Measurements from ENCODE around the gene PSORS1C2. TPM values are rescaled to one million over a fixed set of nuclear protein-coding genes. Genes with fewer than 3 reads are reported as not detected.

PSORS1C2 gene
- total RNA-seq, 1 donor = not detected

- no peak for TF ChIP-seq CTCF (IDR thresholded peaks at IDR 0.05; ENCODE audit: insufficient read depth, low read length)
- H3K4me3 ChIP-seq (ENCODE audit: low read depth, low read length) = no peak overlapping the region
- DNase-seq (ENCODE audit: low read depth) = no peak
These were observed 47.2 kb downstream of the PSORS1C2 start for GRCh38 chr6:31091680-31092079.

GRCh38 chr6:31090973-31091364 is 47.9 kb downstream of the PSORS1C2 start:
- no peak for TF ChIP-seq CTCF (IDR thresholded peaks at IDR 0.05; ENCODE audit: insufficient read depth, low read length)
- no peak overlapping the region for H3K4me3 ChIP-seq (ENCODE audit: low read depth, low read length)
- no peak for DNase-seq (ENCODE audit: low read depth)

GRCh38 chr6:31090275-31090972 is 48.4 kb downstream of the PSORS1C2 start:
- DNase-seq (ENCODE audit: low read depth) = no peak
- no peak for TF ChIP-seq CTCF (IDR thresholded peaks at IDR 0.05; ENCODE audit: insufficient read depth, low read length)
- no peak overlapping the region for H3K4me3 ChIP-seq (ENCODE audit: low read depth, low read length)

Small RNA genes within 50 kb of the gene (small RNA-seq; reads per million reads assigned to genes)
- gene POLR2LP1 = not detected

Other genes with a start within 250 kb of the PSORS1C2 start
- 3.8 and 12.7 TPM in 2 replicates for gene GTF2H4, start 230.9 kb downstream of the PSORS1C2 start, total RNA-seq (ENCODE audit: low replicate concordance)
- gene VARS2, start 224.8 kb downstream of the PSORS1C2 start, total RNA-seq (ENCODE audit: low replicate concordance) = 15.6 and 18.5 TPM in 2 replicates
- gene SFTA2, start 206.9 kb downstream of the PSORS1C2 start, total RNA-seq (ENCODE audit: low replicate concordance) = not detected in 2 replicates
- under 0.01 TPM in 1 of 2 replicates, not detected in the other for gene MUCL3, start 198.1 kb downstream of the PSORS1C2 start, total RNA-seq (ENCODE audit: low replicate concordance)
- not detected in 2 replicates for gene MUC21, start 155.3 kb downstream of the PSORS1C2 start, total RNA-seq (ENCODE audit: low replicate concordance)
- not detected in 2 replicates for gene MUC22, start 128.6 kb downstream of the PSORS1C2 start, total RNA-seq (ENCODE audit: low replicate concordance)
- not detected in 2 replicates for gene C6orf15, start 26.5 kb downstream of the PSORS1C2 start, total RNA-seq (ENCODE audit: low replicate concordance)
- 1.2 and 7.0 TPM in 2 replicates for gene PSORS1C1, start 24.3 kb downstream of the PSORS1C2 start, total RNA-seq (ENCODE audit: low replicate concordance)
- not detected in 2 replicates for gene CDSN, start 18.6 kb downstream of the PSORS1C2 start, total RNA-seq (ENCODE audit: low replicate concordance)
- gene CCHCR1, start 18.7 kb upstream of the PSORS1C2 start, total RNA-seq (ENCODE audit: low replicate concordance) = 21.1 and 42.0 TPM in 2 replicates
- 4.2 and 46.3 TPM in 2 replicates for gene TCF19, start 19.5 kb upstream of the PSORS1C2 start, total RNA-seq (ENCODE audit: low replicate concordance)
- not detected in 2 replicates for gene POU5F1, start 31.6 kb upstream of the PSORS1C2 start, total RNA-seq (ENCODE audit: low replicate concordance)
- 26.3 and 159 TPM in 2 replicates for gene HLA-C, start 133.0 kb upstream of the PSORS1C2 start, total RNA-seq (ENCODE audit: low replicate concordance)
- gene HLA-B, start 218.1 kb upstream of the PSORS1C2 start, total RNA-seq (ENCODE audit: low replicate concordance) = 52.0 and 84.2 TPM in 2 replicates

Measured in fibroblast of the aortic adventitia (primary cell).